GM12878 (cell line): Measurements from ENCODE around the gene GHRL.

ENCODE experiments used
- ASH2L ChIP-seq: fragments of 300-600, 200-600 bp; sonication (generic); IDR thresholded peaks from 2 replicates; pipeline ENCODE4 v1.6.1; 2017; ENCODE audit warnings: low read depth, mild to moderate bottlenecking, borderline replicate concordance
- CBFB ChIP-seq: IDR thresholded peaks from 2 replicates; pipeline ENCODE4 v1.6.1; 2016; ENCODE audit warnings: antibody characterized with exemption, low read depth
- EP300 ChIP-seq, 2 experiments: fragments of 150-350 bp in 1 of 2; IDR thresholded peaks; 2 replicates each; pipeline ENCODE4 v1.6.1; 2011 to 2012; ENCODE audit warnings: low read depth in 2 of 2, low read length in 2 of 2, borderline replicate concordance in 1 of 2, improper control_type of control experiment in 1 of 2, inconsistent platforms in 1 of 2; ENCODE audit not compliant: control insufficient read depth in 1 of 2
- EZH2 ChIP-seq: IDR thresholded peaks from 2 replicates; pipeline ENCODE4 v1.6.1; 2012; ENCODE audit warnings: low read depth, mild to moderate bottlenecking, control low read depth, inconsistent platforms, low read length, borderline replicate concordance; ENCODE audit not compliant: control insufficient read depth
- MEF2A ChIP-seq: IDR thresholded peaks from 2 replicates; pipeline ENCODE4 v1.6.1; 2011; ENCODE audit warnings: low read depth, mild to moderate bottlenecking, low read length, moderate library complexity; ENCODE audit not compliant: insufficient read depth
- MTA3 ChIP-seq: IDR thresholded peaks from 2 replicates; pipeline ENCODE4 v1.6.1; 2012; ENCODE audit warnings: low read length, inconsistent platforms, borderline replicate concordance
- MYC ChIP-seq: IDR thresholded peaks from 2 replicates; pipeline ENCODE4 v1.6.1; 2011; ENCODE audit warnings: mild to moderate bottlenecking, low read length, moderate library complexity, inconsistent platforms; ENCODE audit not compliant: insufficient read depth, insufficient replicate concordance, insufficient read length, severe bottlenecking
- POLR2AphosphoS5 ChIP-seq: IDR thresholded peaks from 2 replicates; pipeline ENCODE4 v1.6.1; 2011; ENCODE audit warnings: mild to moderate bottlenecking, low read length, inconsistent platforms
- RAD21 ChIP-seq: IDR thresholded peaks from 2 replicates; pipeline ENCODE4 v1.6.1; 2011; ENCODE audit warnings: mild to moderate bottlenecking, low read depth, low read length, moderate library complexity; ENCODE audit not compliant: insufficient read depth
- SP1 ChIP-seq: IDR thresholded peaks from one replicate; pipeline ENCODE4 v1.6.1; 2011; ENCODE audit warnings: low read depth, low read length
- SREBF2 ChIP-seq: IDR thresholded peaks from 2 replicates; pipeline ENCODE4 v1.6.1; 2012; ENCODE audit warnings: mild to moderate bottlenecking, low read length
- YBX1 ChIP-seq: fragments of 450-650 bp; IDR thresholded peaks from 2 replicates; pipeline ENCODE4 v1.6.1; 2016; ENCODE audit warnings: antibody characterized with exemption
- TF ChIP-seq, protein P1 (sequence below): IDR thresholded peaks from 2 replicates; pipeline ENCODE4 v1.6.1; 2011; ENCODE audit warnings: borderline replicate concordance, low read depth, mild to moderate bottlenecking, moderate library complexity, mixed read lengths, low read length; ENCODE audit not compliant: insufficient read depth; ENCODE audit errors: extremely low read length
- TF ChIP-seq, protein P2 (sequence below), 3 experiments: IDR thresholded peaks in 2 of 3; conservative IDR thresholded peaks in 1 of 3; 2 replicates each; pipeline ENCODE4 v1.5.1; 2011; ENCODE audit warnings: low read depth in 3 of 3, low read length in 3 of 3, mild to moderate bottlenecking in 3 of 3, control low read depth in 2 of 3, moderate library complexity in 2 of 3, inconsistent platforms in 1 of 3, mixed read lengths in 1 of 3; ENCODE audit not compliant: control insufficient read depth in 2 of 3, insufficient read depth in 1 of 3; ENCODE audit errors: extremely low read depth in 1 of 3

DNA sequence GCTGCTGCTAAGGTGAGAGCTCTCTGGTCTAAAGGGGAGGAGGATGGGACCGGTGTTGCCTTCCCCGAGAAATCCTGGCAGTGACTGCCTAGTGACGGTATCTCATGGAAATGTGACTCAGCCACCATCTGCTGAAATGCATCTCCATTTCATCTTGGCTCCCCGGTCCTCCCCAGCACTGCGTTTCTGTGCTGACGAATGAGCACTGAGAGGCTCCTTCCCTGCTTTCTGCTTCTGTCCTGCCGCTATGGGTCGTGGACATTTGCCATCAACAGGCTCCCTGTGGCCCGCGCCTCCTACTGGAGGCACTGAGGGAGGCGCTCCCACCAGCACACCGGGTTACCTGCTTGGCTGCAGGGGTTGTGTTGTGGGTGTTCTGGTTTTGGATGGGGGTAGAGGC, 41.7 kb upstream of the GHRL start:
- TF ChIP-seq EZH2 (no peak), POLR2AphosphoS5 (no peak), SREBF2 (no peak), MTA3 (no peak), SP1 (no peak), CBFB (no peak), RAD21 (no peak), YBX1 (no peak), MEF2A (no peak), EP300 (IDR thresholded peaks at IDR 0.05; ENCODE audit: borderline replicate concordance in 1 of 2, control insufficient read depth in 1 of 2, low read depth in 2 of 2, low read length in 2 of 2) (no peak), ASH2L (no peak), MYC (no peak)
- TF ChIP-seq, protein P1, sequence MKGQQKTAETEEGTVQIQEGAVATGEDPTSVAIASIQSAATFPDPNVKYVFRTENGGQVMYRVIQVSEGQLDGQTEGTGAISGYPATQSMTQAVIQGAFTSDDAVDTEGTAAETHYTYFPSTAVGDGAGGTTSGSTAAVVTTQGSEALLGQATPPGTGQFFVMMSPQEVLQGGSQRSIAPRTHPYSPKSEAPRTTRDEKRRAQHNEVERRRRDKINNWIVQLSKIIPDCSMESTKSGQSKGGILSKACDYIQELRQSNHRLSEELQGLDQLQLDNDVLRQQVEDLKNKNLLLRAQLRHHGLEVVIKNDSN = no peak
- TF ChIP-seq, protein P2, sequence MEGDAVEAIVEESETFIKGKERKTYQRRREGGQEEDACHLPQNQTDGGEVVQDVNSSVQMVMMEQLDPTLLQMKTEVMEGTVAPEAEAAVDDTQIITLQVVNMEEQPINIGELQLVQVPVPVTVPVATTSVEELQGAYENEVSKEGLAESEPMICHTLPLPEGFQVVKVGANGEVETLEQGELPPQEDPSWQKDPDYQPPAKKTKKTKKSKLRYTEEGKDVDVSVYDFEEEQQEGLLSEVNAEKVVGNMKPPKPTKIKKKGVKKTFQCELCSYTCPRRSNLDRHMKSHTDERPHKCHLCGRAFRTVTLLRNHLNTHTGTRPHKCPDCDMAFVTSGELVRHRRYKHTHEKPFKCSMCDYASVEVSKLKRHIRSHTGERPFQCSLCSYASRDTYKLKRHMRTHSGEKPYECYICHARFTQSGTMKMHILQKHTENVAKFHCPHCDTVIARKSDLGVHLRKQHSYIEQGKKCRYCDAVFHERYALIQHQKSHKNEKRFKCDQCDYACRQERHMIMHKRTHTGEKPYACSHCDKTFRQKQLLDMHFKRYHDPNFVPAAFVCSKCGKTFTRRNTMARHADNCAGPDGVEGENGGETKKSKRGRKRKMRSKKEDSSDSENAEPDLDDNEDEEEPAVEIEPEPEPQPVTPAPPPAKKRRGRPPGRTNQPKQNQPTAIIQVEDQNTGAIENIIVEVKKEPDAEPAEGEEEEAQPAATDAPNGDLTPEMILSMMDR (IDR thresholded peaks at IDR 0.05 in 2 of 3, conservative IDR thresholded peaks at IDR 0.05 in 1 of 3; ENCODE audit: control insufficient read depth in 2 of 3, extremely low read depth in 1 of 3, insufficient read depth in 1 of 3, low read depth in 3 of 3, low read length in 3 of 3) = peak in 2 of 3 experiments; percentile 15 to 24; a peak in 2 of 6 replicates
